ENCODE results near the gene GFRA1. TPM values are rescaled to one million over a fixed set of nuclear protein-coding genes. Genes with fewer than 3 reads are reported as not detected.

GFRA1 gene
- polyA plus RNA-seq, 1 experiment: 6.8 TPM

DNA sequence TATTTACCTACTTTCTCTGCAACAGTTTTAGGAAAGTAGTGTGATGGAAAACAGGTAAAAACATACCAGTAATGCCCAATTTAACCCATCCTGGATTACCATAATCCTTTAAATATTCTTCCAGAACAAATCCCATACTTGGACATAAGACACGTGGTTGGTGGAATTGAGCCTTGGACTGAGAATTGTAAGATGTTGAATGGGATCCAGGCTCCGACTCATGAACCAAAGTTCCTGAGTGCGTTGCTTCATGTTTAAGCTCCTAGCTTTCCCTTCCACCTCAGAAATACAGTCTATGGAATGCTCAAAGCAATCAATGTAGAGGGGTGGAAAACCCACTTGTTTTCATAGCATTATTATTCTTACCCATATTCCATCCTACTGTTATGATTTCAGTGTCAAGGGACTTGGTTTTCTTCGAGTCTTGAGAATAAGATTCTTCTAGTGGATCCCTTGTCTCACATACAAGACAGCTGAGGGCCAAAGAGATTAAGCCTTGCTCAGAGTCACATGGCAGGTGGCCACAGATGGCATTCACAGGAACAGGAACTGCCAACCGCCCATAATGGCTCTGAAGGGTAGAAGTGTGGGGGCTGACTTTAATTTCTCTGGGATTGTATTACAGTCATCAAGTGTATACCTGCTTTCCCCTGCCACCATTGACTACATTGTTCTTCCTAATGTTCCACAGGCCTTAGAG lies 171.2 kb downstream of the GFRA1 start:
- no peak for TF ChIP-seq CTCF (IDR thresholded peaks at IDR 0.05; ENCODE audit: low read depth, low read length)
- no peak for DNase-seq (ENCODE audit: low read depth, low spot score)
- ChIA-PET CTCF (no interaction called here), POLR2A (no interaction called here)
- Histone ChIP-seq H3K27ac (ENCODE audit: low read depth, low read length) (no peak overlapping the region), H3K27me3 (ENCODE audit: control insufficient read depth, insufficient read depth, low read length) (no peaks in the 10 kb centered on the region), H3K9me3 (ENCODE audit: control insufficient read depth, insufficient read depth, low read length) (no peaks in the 10 kb centered on the region), H3K4me3 (ENCODE audit: low read depth, low read length) (no peak overlapping the region)

- DNase-seq (ENCODE audit: low read depth, low spot score): no peak
- no peaks in the 10 kb centered on the region for H3K9me3 ChIP-seq (ENCODE audit: control insufficient read depth, insufficient read depth, low read length)
- no peak overlapping the region for H3K4me3 ChIP-seq (ENCODE audit: low read depth, low read length)
- ChIA-PET CTCF (no interaction called here), POLR2A (no interaction called here)
- H3K27ac ChIP-seq (ENCODE audit: low read depth, low read length): no peak overlapping the region
- no peaks in the 10 kb centered on the region for H3K27me3 ChIP-seq (ENCODE audit: control insufficient read depth, insufficient read depth, low read length)
- no peak for TF ChIP-seq CTCF (IDR thresholded peaks at IDR 0.05; ENCODE audit: low read depth, low read length)
These were observed 172.0 kb downstream of the GFRA1 start for GRCh38 chr10:116100984-116101383.

DNA sequence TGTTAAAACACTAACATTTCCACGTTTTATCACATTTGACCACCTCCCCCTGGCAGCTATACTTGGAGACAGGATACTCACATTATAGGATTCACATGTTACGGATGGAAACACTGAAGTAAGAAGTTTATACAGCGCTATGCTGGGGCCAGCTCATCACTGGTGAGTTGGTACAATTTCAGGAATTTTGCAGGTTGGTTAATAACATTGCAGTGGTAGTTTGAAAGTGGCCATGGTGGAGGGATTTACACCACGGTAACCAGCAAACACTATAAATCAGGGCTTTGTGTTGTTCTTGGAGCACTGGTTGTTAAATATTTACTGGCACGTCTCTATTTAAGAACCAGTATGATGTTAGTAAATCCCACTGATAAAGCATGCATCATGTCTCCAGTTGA lies 174.0 kb downstream of the GFRA1 start:
- Histone ChIP-seq H3K4me3 (ENCODE audit: low read depth, low read length) (no peak overlapping the region), H3K27ac (ENCODE audit: low read depth, low read length) (no peak overlapping the region), H3K9me3 (ENCODE audit: control insufficient read depth, insufficient read depth, low read length) (no peaks in the 10 kb centered on the region), H3K27me3 (ENCODE audit: control insufficient read depth, insufficient read depth, low read length) (no peaks in the 10 kb centered on the region)
- no peak for TF ChIP-seq CTCF (IDR thresholded peaks at IDR 0.05; ENCODE audit: low read depth, low read length)
- ChIA-PET CTCF (no interaction called here), POLR2A (no interaction called here)
- DNase-seq (ENCODE audit: low read depth, low spot score): no peak

DNA sequence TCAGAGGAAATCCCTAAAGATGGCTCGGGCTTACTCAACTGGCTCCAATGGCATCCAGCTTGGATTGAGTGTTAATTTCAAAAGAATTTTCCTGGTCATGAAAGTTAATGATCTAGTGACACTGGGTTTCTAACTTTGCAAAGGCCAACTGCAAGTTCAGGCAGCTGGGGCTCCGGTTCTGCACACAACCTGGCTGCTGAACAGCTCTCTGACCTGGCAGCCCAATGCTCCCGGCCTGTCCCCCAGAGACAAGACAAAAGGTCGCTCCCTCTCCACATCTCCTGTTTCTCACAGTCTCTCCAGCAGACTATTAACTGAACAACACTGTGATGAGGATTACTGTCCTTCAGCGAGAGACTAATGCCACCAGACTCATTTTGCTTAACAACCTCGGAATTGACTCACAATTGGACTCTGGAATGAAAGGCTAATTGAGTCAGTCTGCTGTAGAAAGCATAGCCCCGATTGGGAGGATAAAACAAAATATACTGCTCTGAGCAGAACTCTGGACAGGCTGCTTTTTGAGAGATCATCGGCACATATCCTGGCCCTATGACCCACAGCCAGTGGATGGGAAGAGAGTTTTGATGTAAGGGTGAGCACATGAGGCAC lies 174.5 kb downstream of the GFRA1 start:
- Histone ChIP-seq H3K27ac (ENCODE audit: low read depth, low read length) (no peak overlapping the region), H3K27me3 (ENCODE audit: control insufficient read depth, insufficient read depth, low read length) (no peaks in the 10 kb centered on the region), H3K4me3 (ENCODE audit: low read depth, low read length) (no peak overlapping the region), H3K9me3 (ENCODE audit: control insufficient read depth, insufficient read depth, low read length) (no peaks in the 10 kb centered on the region)
- DNase-seq (ENCODE audit: low read depth, low spot score): no peak
- POLR2A ChIA-PET: no interaction called here
- CTCF ChIA-PET: interaction anchor here (1.0 kb wide), 1 partner anchor 177 kb away, joined by 3 read pairs; no protein-coding TSS in a partner anchor
- TF ChIP-seq CTCF (IDR thresholded peaks at IDR 0.05; ENCODE audit: low read depth, low read length): no peak

DNA sequence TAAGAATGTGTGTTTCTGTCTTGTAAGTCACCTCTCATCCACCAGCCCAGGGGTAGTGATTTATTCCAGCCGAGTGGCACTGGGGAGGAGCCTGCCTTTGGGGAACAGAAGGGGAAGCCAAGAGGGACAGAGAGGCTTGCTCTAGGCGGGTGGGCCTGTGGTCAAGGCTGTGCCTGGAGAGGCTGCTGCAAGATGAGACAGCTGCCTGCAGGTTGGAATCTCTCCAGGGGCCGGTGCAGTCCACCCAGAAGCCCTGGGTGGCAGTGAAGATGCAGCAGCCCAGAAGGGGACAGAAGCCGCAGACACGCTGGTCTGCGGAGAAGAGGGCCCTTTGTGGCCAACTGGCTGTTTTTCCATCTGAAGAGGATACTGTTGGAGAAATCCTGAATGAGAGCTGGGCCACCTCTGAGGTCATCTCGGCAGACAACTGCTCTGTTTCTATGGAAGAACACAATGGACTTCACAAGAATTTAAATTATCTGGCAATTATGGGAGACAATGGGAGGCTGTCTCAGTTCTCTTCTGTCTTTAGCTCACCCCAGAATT lies 175.7 kb downstream of the GFRA1 start:
- CTCF ChIA-PET: interaction anchor here (1.0 kb wide), 1 partner anchor 178 kb away, joined by 3 read pairs; no protein-coding TSS in a partner anchor
- TF ChIP-seq CTCF (IDR thresholded peaks at IDR 0.05; ENCODE audit: low read depth, low read length): no peak
- POLR2A ChIA-PET: no interaction called here
- no peak for DNase-seq (ENCODE audit: low read depth, low spot score)
- Histone ChIP-seq H3K4me3 (ENCODE audit: low read depth, low read length) (no peak overlapping the region), H3K9me3 (ENCODE audit: control insufficient read depth, insufficient read depth, low read length) (no peaks in the 10 kb centered on the region), H3K27ac (ENCODE audit: low read depth, low read length) (no peak overlapping the region), H3K27me3 (ENCODE audit: control insufficient read depth, insufficient read depth, low read length) (no peaks in the 10 kb centered on the region)
